Adrenal gland (tissue), 5 donors: Measurements from ENCODE around the gene SCO2.

ENCODE experiments used
- CTCF ChIP-seq, 6 experiments: fragments of 450-650 bp in 4 of 6; fragments of 200-600 bp in 2 of 6; sonication (generic) in 1 of 6; IDR thresholded peaks; 1 replicate in 5 of 6; 2 replicates in 1 of 6; pipeline versions ENCODE4 v1.5.1 to v1.8.0; 2016 to 2021; ENCODE audit warnings: antibody characterized with exemption in 6 of 6, mild to moderate bottlenecking in 2 of 6, moderate library complexity in 1 of 6
- POLR2A ChIP-seq, 2 donors: fragments of 450-650 bp; IDR thresholded peaks; one replicate each; pipeline ENCODE4 v1.6.1; 2017; ENCODE audit warnings: antibody characterized with exemption in 2 of 2, mild to moderate bottlenecking in 2 of 2, moderate library complexity in 1 of 2
- donor health status: DM: no; HTN: no; CAD: no.

DNA sequence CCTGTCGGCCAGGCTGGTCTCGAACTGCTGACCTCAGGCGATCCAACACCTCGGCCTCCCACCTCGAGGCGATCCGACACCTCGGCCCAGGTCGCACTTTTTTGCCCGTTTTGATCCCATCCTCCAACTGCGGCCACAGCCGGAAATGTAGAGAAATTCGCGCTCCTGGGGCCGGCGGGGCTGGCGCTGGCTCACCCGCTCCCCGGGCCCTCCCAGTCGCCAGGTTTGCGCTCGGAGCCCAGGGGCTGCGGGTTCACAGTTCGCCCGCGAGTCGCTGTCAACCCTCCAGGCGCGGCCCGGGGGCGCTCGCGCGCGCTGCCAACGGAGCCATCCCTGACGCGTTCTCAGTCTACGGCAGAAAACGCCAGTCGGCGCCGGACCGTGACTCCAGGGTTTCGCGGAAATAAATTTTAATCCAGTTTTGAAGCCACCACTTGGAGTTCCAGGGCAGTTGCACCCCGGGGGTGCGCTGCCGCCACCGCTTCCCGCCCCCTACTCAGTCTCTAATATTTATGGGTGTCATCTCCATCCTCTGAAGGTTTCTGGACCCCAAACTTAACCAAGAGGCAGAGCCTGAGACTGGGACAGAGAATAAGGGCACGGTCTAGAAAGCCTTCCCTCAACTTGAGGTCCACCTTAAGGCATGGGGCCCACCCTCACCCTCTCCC lies 18.8 kb upstream of the SCO2 start:
- TF ChIP-seq CTCF (IDR thresholded peaks at IDR 0.05), result peak; percentile 28 to 51 (median 38)
- no peak for TF ChIP-seq POLR2A (IDR thresholded peaks at IDR 0.05)
